GM21423 (cell line): ENCODE measurements around the gene CYB5RL.
"Not testable (repeated sequence)": the region's sequence is repeated elsewhere in the genome, so short reads cannot be mapped to it uniquely, and the experiment has no call there.

Experiments
- ATAC-seq: cut with Tn5 transposase; IDR thresholded peaks from one replicate; pipeline ENCODE4 v1.9.1; 2021; ENCODE audit warnings: mild to moderate bottlenecking, moderate library complexity; ENCODE audit not compliant: unreplicated experiment

CYB5RL gene

GRCh38 chr1:54190526-54190925 lies 9.3 kb downstream of the CYB5RL start:
- no peak for ATAC-seq

- no peak for ATAC-seq
Observed at GRCh38 chr1:54188291-54188690, 11.5 kb downstream of the CYB5RL start.

- no peak for ATAC-seq
Observed at GRCh38 chr1:54186056-54186455, 13.8 kb downstream of the CYB5RL start.

- no peak for ATAC-seq
Observed at GRCh38 chr1:54180701-54181360, 19.0 kb downstream of the CYB5RL start.

DNA sequence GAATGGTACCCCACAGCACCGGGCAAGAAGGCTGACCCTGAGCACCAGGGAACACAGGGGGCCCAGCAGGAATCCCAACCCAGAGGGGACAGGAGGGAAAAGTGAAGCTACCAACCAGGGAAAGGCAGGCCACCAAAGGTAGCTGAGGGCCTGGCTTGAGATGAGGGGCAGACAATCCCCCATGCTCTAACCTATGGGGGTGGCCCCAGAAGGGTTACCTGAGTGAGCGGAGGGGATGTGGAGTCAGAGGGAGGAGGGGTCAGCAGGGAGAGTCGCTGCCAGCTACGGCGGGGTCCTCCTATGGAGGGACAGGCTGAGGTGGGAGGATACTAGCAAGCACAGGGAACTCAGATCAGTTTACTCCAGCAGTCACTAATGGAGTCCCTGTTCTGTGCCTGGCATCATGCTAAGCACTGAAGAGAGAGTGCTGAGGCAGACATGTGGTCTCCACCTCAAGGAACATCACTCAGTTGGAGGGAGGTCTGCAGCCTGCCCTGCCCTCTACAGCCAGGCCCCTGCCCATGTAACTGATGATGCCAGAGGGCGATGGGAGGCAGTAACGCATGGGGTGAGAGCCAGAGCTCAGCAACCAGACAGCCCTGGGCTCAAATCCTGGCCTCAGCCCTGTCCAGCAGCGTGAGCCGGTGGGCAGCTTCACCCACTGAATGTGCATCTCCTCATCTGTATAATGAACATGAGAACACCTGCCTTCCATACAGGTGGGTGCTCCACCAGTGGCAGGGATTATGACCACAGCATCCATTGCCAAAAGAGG lies 21.3 kb downstream of the CYB5RL start:
- ATAC-seq: no peak

DNA sequence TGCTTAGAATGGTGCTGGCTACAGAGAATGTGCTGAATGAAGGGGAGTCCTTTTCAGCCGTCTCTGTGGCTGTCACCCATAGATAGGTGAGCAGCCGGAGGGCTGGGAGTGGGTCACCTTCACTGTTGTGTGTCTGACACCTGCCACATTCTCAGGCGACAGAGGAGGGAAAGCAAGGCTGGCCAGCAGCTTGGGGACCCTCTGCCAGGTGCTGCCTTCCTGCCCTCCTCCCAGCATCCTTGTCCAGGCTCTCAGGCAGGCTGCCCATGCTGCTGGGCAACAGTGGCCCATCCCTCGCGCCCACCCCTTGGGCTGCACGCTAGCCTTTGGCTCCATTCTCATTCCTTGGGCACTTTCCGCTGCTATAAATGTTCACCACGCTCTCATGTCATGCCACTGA lies 22.1 kb downstream of the CYB5RL start:
- no peak for ATAC-seq

DNA sequence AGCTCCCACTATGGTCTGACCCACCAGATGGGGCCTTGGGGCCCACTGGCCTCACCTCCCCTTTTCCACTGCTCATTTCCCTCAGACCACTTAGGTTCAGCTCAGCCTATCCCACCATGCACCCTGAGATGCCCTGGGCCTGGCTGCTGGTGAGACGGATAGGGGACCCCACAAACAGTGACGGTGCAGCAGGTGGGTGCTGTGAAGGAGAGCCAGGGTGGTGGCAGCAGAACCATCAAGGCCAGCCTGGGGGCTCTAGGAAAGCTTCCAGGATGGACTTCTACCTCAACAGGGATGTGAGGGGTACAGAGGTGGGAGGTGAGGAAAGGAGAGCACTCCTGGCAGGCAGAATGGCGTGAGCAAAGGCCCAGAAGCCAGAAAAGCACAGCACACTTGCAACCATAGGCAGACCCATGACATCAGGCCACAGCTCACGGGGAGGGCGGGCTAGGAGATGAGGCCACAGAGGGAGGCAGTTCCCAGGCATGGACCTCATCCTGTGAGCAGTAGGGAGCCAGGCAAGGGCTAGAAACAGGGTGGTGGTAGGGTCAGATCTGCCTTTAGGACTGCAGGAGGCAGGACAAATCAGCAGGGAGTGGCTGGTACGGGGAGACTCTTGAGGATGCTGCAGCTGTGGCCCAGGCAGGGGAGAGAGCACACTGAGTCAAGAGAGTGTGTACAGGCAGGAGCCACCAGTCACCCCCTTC lies 23.1 kb downstream of the CYB5RL start:
- ATAC-seq: no peak

DNA sequence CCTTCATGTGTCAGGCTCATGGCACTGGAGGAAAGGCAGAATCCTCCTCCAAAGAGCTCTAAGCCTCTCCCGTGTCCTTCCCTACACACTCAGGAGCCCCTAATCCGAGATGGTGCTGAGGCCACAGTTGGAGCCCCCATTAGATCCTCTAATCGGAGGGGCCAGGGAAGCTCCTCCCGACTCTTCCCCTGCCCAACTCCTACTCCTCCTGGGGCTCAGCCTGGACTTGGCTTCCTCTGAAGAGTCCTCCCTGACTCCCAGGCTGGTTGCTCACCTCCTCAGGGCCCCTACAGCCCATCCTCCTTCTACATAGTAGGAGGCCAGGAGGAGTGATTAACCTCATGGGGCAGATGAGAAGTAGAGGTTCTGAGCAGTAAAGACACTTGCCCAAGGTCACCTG lies 25.7 kb downstream of the CYB5RL start:
- no peak for ATAC-seq

DNA sequence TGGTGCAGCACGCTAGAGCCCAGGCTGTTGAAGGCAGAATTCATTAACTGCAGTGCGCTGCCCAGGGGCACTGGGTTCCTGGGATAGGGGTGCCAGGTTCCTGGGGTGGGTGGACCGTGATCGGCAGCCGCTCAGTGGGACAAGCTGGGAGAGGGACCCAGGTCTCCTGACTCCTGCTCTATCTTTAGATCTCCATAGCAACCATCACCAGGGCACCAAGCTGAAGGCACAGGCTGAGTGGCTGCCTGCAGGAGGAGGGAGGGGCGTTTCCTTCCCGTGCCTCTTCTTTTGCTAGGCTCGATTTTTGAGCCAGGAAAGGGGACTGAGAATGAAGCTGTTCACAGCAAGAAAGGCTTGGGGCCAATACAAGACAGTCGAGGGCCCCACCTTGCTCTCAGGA lies 26.1 kb downstream of the CYB5RL start:
- ATAC-seq: no peak

DNA sequence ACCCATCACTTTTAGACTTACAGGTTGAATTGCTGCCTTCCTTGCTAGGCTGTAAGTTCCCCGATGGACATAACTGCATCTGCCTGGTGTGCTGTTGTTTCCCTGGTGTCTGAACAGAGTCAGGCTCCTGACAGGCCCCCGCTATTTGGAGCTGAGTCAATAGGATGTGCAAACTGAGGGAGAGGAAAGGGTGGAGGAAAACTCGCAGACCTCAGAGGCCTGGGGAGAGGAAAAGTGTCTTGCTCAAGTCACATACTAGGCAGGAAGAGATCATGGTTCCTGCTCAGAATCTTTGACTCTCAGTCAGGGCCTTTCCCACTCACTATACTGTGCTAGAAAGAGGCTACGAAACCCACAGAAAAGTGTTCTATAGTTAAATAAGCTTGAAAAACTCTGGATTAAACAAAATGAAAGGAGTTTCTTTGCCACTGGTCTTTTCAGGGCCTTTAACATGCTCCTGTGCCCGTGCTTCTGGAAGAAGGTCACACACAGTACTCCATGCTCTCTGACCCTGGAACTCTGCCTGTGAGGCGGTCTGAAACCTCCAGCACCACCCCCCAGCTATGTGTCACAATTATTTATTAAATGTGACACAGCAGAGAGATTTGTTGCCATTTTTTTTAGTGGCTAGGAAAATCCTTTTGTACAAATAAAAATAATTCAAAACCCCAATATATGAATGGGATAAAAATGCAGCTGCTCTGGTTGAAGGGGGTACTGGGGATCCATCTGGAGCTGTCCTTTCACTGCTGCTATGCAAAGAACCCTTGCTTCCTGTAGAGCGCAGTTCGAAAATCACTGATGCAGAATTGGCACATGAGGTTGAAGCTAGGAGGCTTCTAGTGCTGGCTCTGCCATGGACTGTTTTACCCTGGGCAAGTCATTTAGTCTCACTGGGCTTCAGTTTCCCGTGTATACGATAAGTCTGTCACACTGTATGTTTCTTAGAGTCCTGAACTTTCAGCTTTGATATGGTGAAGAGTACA lies 26.9 kb downstream of the CYB5RL start:
- no peak for ATAC-seq

- no peak for ATAC-seq
Observed at GRCh38 chr1:54171606-54172005, 28.2 kb downstream of the CYB5RL start.

GRCh38 chr1:54171016-54171415 lies 28.8 kb downstream of the CYB5RL start:
- ATAC-seq: no peak

DNA sequence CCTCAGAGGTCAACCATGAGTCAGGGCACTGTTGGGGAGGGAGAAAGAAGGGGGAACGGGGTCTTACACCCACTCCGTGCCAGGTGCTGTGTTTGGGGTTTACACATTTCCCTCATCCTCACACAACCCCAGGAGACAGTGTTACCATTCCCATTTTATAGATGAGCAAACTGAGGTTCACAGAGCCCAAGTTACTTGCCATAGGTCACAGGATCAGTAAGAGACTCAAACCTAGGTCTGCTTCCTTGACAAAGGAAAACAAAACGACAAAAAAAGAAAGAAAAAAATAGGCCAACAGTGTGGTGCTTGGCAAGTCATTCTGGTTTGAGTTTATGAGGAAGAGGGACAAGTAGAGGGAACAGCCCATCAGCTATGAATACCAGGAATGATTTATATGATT lies 30.8 kb downstream of the CYB5RL start:
- ATAC-seq: no peak

DNA sequence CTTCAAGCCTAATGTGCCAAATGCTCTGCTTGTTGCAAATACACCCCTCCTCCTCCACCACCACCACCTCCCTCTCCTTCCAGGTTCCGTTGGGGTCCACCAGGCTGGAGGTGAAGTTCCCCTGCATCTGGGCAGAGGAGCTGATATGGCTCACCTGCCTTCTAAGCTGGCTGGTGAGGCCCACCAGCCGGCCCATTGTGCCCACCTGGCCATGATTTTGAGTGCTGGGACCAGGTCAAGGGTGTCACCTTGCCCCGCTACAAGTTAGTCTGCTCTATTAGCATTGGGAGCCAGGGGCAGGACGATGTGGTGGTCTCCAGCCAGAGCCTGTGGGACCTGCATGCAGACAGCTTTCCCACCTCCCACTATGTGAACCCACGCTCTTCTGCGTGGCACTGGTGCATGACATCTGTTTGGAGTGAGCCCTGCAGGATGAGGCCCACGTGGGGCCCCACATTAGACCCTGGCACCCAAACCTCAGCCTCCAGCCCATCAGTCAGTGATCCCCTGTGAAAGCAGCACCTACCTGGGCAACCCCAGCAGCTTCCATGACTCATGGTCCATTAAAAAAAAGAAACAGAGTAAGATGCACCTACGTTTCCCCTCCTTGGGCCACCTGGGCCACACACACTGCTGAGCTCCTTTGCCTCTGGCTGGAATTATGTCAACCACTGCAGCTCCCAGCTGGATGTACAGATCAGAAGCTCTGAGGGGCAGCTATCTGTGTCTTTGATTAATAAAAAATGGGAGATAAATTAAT lies 31.4 kb downstream of the CYB5RL start:
- ATAC-seq: no peak

DNA sequence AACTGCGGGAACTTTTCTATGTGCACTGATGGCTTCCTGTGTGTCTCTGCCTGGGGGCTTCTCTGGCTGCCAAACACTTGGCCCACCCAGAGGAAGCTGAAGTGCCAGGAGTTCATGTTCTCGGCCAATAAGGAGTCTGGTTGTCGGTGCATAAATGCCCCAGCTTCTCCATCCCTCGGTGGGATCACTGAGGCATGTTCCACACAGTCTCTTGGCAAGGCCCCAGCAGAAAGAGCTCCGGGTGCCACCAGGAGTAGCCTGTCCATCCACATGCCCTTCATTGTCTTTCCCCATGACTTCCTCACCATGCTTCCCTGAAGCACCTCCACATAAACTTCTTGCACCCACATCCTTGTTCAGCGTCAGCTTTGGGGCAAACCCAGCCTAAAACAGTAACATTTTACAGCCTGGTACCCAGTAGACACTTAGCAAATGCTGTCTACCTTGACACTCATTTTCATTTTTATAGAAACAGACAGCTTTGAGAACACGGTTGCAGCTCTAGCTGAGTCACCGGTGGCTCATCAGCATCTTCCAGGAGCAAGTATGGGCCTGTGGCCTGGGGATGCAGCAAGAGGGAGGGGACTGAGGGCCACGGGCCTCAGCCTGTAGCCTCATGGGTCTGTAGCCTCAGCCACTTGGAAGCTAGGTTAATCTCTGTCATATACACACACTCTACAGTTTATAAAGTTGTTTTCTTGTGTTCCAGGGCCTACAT lies 32.2 kb downstream of the CYB5RL start:
- no peak for ATAC-seq

- ATAC-seq: not testable (repeated sequence)
Observed at GRCh38 chr1:54166357-54166756, 33.5 kb downstream of the CYB5RL start.

DNA sequence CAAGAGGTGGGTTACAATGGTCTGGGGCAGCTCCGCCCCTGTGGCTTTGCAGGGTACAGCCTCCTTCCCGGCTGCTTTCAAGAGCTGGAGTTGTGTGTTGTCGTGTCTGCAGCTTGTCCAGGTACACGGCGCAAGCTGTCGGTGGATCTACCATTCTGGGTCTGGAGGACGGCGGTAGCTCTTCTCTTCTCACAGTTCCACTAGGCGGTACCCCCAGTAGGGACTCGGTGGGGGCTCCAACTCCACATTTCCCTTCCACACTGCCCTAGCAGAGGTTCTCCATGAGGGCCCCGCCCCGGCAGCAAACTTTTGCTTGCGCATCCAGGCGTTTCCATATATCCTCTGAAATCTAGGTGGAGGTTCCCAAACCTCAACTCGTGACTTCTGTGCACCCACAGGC lies 34.7 kb downstream of the CYB5RL start:
- ATAC-seq: no peak

- no peak for ATAC-seq
Observed at GRCh38 chr1:54163573-54163972, 36.3 kb downstream of the CYB5RL start.

DNA sequence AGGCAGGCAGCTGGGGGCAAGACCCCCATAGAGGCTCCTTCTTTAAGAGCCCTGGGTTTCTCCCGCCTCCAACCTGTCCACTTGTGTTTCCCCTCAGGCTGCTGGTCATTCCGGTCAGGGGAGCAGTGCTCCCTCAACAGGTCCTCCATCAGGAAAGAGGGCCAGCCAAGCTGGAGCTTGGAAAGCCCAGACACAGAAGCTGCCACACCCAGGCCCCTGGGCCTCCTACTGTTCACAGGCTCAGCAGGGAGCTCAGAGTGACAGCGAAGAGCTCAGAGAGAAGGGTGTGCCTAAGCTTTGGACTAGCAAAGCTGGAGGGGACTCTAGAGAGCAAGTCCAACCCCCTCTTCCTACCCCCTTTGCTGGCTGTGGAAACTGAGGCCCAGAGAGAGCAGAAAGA lies 36.8 kb downstream of the CYB5RL start:
- ATAC-seq: no peak
